IPS-18a (cell line): ENCODE results near the gene HDAC5.

Source experiments
- H3K27ac ChIP-seq: one replicate; pipeline ENCODE4 v1.5.1; 2013; ENCODE audit warnings: low read length
- H3K27me3 ChIP-seq: one replicate; pipeline ENCODE4 v1.6.1; 2013; ENCODE audit warnings: mild to moderate bottlenecking, low read length; ENCODE audit not compliant: control insufficient read depth, insufficient read depth
- H3K36me3 ChIP-seq: one replicate; pipeline ENCODE4 v1.6.1; 2013; ENCODE audit warnings: low read depth, low read length; ENCODE audit not compliant: control insufficient read depth
- H3K4me1 ChIP-seq: one replicate; pipeline ENCODE4 v1.6.1; 2013; ENCODE audit warnings: low read depth, low read length; ENCODE audit not compliant: control insufficient read depth
- H3K4me3 ChIP-seq: one replicate; pipeline ENCODE4 v1.5.1; 2013; ENCODE audit warnings: low read length
- H3K9ac ChIP-seq: one replicate; pipeline ENCODE4 v1.6.1; 2013; ENCODE audit warnings: mild to moderate bottlenecking, low read length, moderate library complexity
- H3K9me3 ChIP-seq: one replicate; pipeline ENCODE4 v1.6.1; 2013; ENCODE audit warnings: low read depth, low read length; ENCODE audit not compliant: control insufficient read depth

The HDAC5 gene

GRCh38 chr17:44088254-44088653, 35.2 kb downstream of the HDAC5 start:
- no peaks in the 10 kb centered on the region for H3K9me3 ChIP-seq
- H3K27me3 ChIP-seq = no peaks in the 10 kb centered on the region
- H3K9ac ChIP-seq = no peak overlapping the region
- no peak overlapping the region for H3K4me3 ChIP-seq
- no peak overlapping the region for H3K27ac ChIP-seq
- H3K36me3 ChIP-seq = no peaks in the 10 kb centered on the region
- peaks cover 17% of the 10 kb centered on the region for H3K4me1 ChIP-seq

GRCh38 chr17:44087319-44087718, 36.1 kb downstream of the HDAC5 start:
- H3K9me3 ChIP-seq = no peaks in the 10 kb centered on the region
- no peaks in the 10 kb centered on the region for H3K27me3 ChIP-seq
- H3K36me3 ChIP-seq = peaks cover 1% of the 10 kb centered on the region
- H3K4me1 ChIP-seq = peaks cover 17% of the 10 kb centered on the region
- peak overlapping the region; percentile 25 for H3K27ac ChIP-seq
- peak overlapping the region; percentile 54 for H3K4me3 ChIP-seq
- peak overlapping the region; percentile 19 for H3K9ac ChIP-seq

- no peaks in the 10 kb centered on the region for H3K27me3 ChIP-seq
- H3K9ac ChIP-seq = peak overlapping the region; percentile 19
- H3K27ac ChIP-seq = peak overlapping the region; percentile 25
- H3K4me1 ChIP-seq = peaks cover 17% of the 10 kb centered on the region
- H3K36me3 ChIP-seq = peaks cover 5% of the 10 kb centered on the region
- H3K9me3 ChIP-seq = no peaks in the 10 kb centered on the region
- peak overlapping the region; percentile 54 for H3K4me3 ChIP-seq
These were observed 36.8 kb downstream of the HDAC5 start for GRCh38 chr17:44086364-44087311.

- Histone ChIP-seq H3K27me3 (no peaks in the 10 kb centered on the region), H3K27ac (no peak overlapping the region), H3K4me3 (no peak overlapping the region), H3K9ac (no peak overlapping the region), H3K4me1 (peaks cover 17% of the 10 kb centered on the region), H3K36me3 (peaks cover 6% of the 10 kb centered on the region), H3K9me3 (no peaks in the 10 kb centered on the region)
These were observed 37.5 kb downstream of the HDAC5 start for GRCh38 chr17:44085908-44086307.

- no peaks in the 10 kb centered on the region for H3K9me3 ChIP-seq
- no peak overlapping the region for H3K27ac ChIP-seq
- H3K9ac ChIP-seq = no peak overlapping the region
- H3K4me1 ChIP-seq = peaks cover 17% of the 10 kb centered on the region
- H3K4me3 ChIP-seq = no peak overlapping the region
- peaks cover 8% of the 10 kb centered on the region for H3K36me3 ChIP-seq
- H3K27me3 ChIP-seq = no peaks in the 10 kb centered on the region
These were observed 38.5 kb downstream of the HDAC5 start for GRCh38 chr17:44084921-44085320.

GRCh38 chr17:44084131-44084538, 39.3 kb downstream of the HDAC5 start:
- Histone ChIP-seq H3K9me3 (no peaks in the 10 kb centered on the region), H3K4me3 (no peak overlapping the region), H3K27me3 (no peaks in the 10 kb centered on the region), H3K9ac (no peak overlapping the region), H3K36me3 (peaks cover 8% of the 10 kb centered on the region), H3K27ac (no peak overlapping the region), H3K4me1 (peaks cover 17% of the 10 kb centered on the region)

- Histone ChIP-seq H3K27ac (no peak overlapping the region), H3K4me3 (no peak overlapping the region), H3K9me3 (no peaks in the 10 kb centered on the region), H3K9ac (no peak overlapping the region), H3K4me1 (peaks cover 17% of the 10 kb centered on the region), H3K36me3 (peaks cover 14% of the 10 kb centered on the region), H3K27me3 (no peaks in the 10 kb centered on the region)
These were observed 40.1 kb downstream of the HDAC5 start for GRCh38 chr17:44083250-44083849.

GRCh38 chr17:44082256-44082927, 41.0 kb downstream of the HDAC5 start:
- Histone ChIP-seq H3K4me3 (no peak overlapping the region), H3K36me3 (peaks cover 14% of the 10 kb centered on the region)

GRCh38 chr17:44081681-44082080, 41.8 kb downstream of the HDAC5 start:
- no peak overlapping the region for H3K4me3 ChIP-seq
- H3K27me3 ChIP-seq = no peaks in the 10 kb centered on the region
- H3K4me1 ChIP-seq = peaks cover 10% of the 10 kb centered on the region
- peaks cover 16% of the 10 kb centered on the region for H3K36me3 ChIP-seq
- H3K27ac ChIP-seq = no peak overlapping the region
- no peak overlapping the region for H3K9ac ChIP-seq
- H3K9me3 ChIP-seq = no peaks in the 10 kb centered on the region

More at GRCh38 chr17:44082256-44082927, 41.0 kb downstream of the HDAC5 start:
- Histone ChIP-seq H3K9me3 (no peaks in the 10 kb centered on the region), H3K9ac (no peak overlapping the region), H3K4me1 (peaks cover 15% of the 10 kb centered on the region), H3K27ac (no peak overlapping the region), H3K27me3 (no peaks in the 10 kb centered on the region)

- no peak overlapping the region for H3K4me3 ChIP-seq
These were observed 43.3 kb downstream of the HDAC5 start for GRCh38 chr17:44079877-44080821.

More at GRCh38 chr17:44079877-44080821, 43.3 kb downstream of the HDAC5 start:
- H3K9ac ChIP-seq = no peak overlapping the region
- no peaks in the 10 kb centered on the region for H3K9me3 ChIP-seq
- H3K4me1 ChIP-seq = peaks cover 7% of the 10 kb centered on the region
- H3K27ac ChIP-seq = no peak overlapping the region
- H3K27me3 ChIP-seq = no peaks in the 10 kb centered on the region
- peaks cover 29% of the 10 kb centered on the region for H3K36me3 ChIP-seq
